Vagina (tissue), 2 donors: ENCODE measurements around the gene OLFM1. TPM values are rescaled to one million over a fixed set of nuclear protein-coding genes. Genes with fewer than 3 reads are reported as not detected.

Source experiments
- DNase-seq, 2 donors: peaks; one replicate each; pipeline ENCODE4 v3.0.0-alpha.2; 2017; ENCODE audit errors: extremely low spot score in 2 of 2
- H3K27ac ChIP-seq: fragments of 200-600 bp; sonication (generic); one replicate; pipeline ENCODE4 v1.5.1; 2019
- H3K27me3 ChIP-seq: fragments of 200-600 bp; sonication (generic); one replicate; pipeline ENCODE4 v1.5.1; 2019
- H3K36me3 ChIP-seq, 2 donors: fragments of 200-600 bp; sonication (generic); one replicate each; pipeline ENCODE4 v1.5.1; 2017 to 2019
- H3K4me1 ChIP-seq: fragments of 200-600 bp; sonication (generic); one replicate; pipeline ENCODE4 v1.5.1; 2019
- H3K4me3 ChIP-seq, 2 donors: fragments of 200-600 bp; sonication (generic); 1 replicate in 1 of 2; 2 replicates in 1 of 2; pipeline ENCODE4 v1.5.1; 2016 to 2019
- H3K9me3 ChIP-seq: fragments of 200-600 bp; sonication (generic); one replicate; pipeline ENCODE4 v1.5.1; 2019
- POLR2A ChIP-seq, 2 donors: fragments of 450-650 bp; IDR thresholded peaks; one replicate each; pipeline ENCODE4 v1.6.1; 2017; ENCODE audit warnings: antibody characterized with exemption in 2 of 2, mild to moderate bottlenecking in 2 of 2, moderate library complexity in 2 of 2
- POLR2AphosphoS5 ChIP-seq, 2 donors: sonication (generic); formaldehyde crosslinking; IDR thresholded peaks; one replicate each; pipeline ENCODE4 v1.9.0; 2017; ENCODE audit warnings: antibody characterized with exemption in 2 of 2, mild to moderate bottlenecking in 2 of 2, low read depth in 1 of 2; ENCODE audit not compliant: insufficient read depth in 1 of 2
- intact Hi-C: fragments of 100-400 bp; cut with DNase I; formaldehyde crosslinking; loops from one replicate; pipeline ENCODE4 v1.15.1; 2023
- total RNA-seq: library from RNA; depleted of rRNA; stranded (reverse); fragments of >200 nt; gene quantifications from one replicate; pipeline ENCODE4 v1.2.3, GENCODE V29; 2016
- TF ChIP-seq, protein P1 (sequence below), 3 experiments: fragments of 450-650 bp in 2 of 3; fragments of 200-600 bp in 1 of 3; sonication (generic) in 1 of 3; IDR thresholded peaks; one replicate each; pipeline ENCODE4 v1.5.1; 2017 to 2019; ENCODE audit warnings: antibody characterized with exemption in 3 of 3, mild to moderate bottlenecking in 2 of 3, moderate library complexity in 2 of 3

Gene OLFM1
- total RNA-seq, 1 donor from 2014 or later: 39.0 TPM

DNA sequence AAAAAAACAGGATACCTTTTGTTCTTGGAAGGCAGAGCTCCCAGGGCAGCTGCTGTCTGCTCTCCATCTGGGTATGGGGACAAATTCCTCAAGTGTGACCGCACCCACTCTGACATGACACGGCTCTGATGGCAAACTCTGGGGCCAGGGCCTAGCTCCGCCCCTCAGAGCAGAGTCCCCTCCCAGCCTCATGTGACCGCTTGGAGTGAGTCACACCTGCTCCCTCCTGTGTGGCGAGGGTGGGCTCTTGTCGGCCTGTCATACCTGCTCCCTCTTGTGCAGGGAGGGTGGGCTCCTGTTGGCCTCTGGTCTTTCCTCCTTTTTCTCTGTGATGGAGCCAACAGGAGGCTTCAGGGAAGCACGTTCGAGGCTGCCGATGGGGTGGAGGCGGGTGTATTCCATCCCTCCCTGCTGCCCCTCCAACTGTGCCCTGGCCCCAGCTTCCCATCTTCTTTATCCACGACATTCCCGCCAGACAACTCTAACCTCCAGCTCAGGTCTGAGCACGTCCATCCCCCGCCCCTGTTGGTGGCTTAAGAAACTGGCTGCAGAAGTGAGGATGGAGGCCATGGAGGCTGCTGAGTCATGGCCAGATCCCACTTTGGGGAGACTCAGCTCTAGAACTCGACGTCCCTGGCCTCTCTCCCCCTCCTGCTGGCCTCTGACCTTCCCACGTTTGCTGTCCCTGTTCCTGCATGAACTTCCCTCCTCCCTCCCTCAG, 65.3 kb downstream of the OLFM1 start:
- TF ChIP-seq, protein P1, sequence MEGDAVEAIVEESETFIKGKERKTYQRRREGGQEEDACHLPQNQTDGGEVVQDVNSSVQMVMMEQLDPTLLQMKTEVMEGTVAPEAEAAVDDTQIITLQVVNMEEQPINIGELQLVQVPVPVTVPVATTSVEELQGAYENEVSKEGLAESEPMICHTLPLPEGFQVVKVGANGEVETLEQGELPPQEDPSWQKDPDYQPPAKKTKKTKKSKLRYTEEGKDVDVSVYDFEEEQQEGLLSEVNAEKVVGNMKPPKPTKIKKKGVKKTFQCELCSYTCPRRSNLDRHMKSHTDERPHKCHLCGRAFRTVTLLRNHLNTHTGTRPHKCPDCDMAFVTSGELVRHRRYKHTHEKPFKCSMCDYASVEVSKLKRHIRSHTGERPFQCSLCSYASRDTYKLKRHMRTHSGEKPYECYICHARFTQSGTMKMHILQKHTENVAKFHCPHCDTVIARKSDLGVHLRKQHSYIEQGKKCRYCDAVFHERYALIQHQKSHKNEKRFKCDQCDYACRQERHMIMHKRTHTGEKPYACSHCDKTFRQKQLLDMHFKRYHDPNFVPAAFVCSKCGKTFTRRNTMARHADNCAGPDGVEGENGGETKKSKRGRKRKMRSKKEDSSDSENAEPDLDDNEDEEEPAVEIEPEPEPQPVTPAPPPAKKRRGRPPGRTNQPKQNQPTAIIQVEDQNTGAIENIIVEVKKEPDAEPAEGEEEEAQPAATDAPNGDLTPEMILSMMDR (IDR thresholded peaks at IDR 0.05): no peak
- TF ChIP-seq POLR2A (IDR thresholded peaks at IDR 0.05) (no peak), POLR2AphosphoS5 (IDR thresholded peaks at IDR 0.05; ENCODE audit: insufficient read depth in 1 of 2, low read depth in 1 of 2) (no peak)
- H3K4me3 ChIP-seq: no peak overlapping the region
- H3K4me1 ChIP-seq: no peaks in the 10 kb centered on the region
- intact Hi-C loops: no loop called here
- H3K36me3 ChIP-seq: no peaks in the 10 kb centered on the region
- no peaks in the 10 kb centered on the region for H3K9me3 ChIP-seq
- no peak overlapping the region for H3K27ac ChIP-seq
- DNase-seq: no peak
- no peaks in the 10 kb centered on the region for H3K27me3 ChIP-seq

DNA sequence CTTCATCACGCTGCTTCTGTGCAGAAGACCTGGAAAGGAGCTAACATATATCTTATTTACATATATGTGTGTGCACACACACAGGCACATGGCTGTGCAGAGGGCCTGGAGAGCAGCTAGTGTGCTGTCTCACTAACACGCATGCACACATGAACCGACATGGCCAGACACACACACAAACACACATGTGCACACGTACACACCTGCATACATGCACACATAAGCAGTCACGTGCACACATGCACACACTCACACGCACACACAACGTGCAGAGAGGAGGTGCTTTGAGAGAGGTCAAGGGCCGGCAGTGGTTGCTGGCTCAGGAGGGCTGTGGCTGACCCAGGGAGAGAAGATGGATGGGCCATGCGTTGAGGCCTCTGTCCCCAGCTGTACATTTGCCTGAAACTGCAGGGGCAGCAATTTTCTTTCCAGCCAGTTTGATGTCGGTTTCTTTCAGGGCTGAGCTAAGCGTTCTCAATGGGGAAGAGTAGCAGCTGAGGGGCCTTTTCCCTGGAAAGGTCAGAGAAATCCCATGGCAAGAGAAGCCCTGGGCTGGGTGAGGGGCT, 66.7 kb downstream of the OLFM1 start:
- no peak for DNase-seq
- intact Hi-C loops: no loop called here
- TF ChIP-seq POLR2AphosphoS5 (IDR thresholded peaks at IDR 0.05; ENCODE audit: insufficient read depth in 1 of 2, low read depth in 1 of 2) (no peak), POLR2A (IDR thresholded peaks at IDR 0.05) (no peak)
- TF ChIP-seq, protein P1 (IDR thresholded peaks at IDR 0.05): no peak

DNA sequence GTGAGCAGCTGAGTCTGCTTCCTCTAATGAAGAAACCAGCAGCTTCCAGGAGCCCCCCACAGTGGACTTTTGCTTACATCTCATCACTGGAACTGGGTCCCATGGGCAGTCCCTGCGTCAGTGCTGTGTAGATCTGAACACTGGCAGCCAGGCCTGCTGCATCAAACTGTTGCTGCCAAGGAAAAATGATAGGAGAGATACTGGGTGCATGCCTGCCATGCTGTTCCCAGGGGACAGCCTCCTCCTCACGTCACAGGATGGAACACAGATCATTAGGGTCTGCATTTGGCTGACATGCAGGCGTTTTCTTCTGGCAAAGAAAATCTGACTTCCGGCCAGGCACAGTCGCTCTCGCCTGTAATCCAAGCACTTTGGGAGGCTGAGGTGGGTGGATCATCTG, 67.9 kb downstream of the OLFM1 start:
- Histone ChIP-seq H3K4me1 (no peaks in the 10 kb centered on the region), H3K4me3 (no peak overlapping the region), H3K27me3 (no peaks in the 10 kb centered on the region), H3K9me3 (no peaks in the 10 kb centered on the region), H3K36me3 (no peaks in the 10 kb centered on the region), H3K27ac (no peak overlapping the region)
- no peak for TF ChIP-seq POLR2AphosphoS5 (IDR thresholded peaks at IDR 0.05; ENCODE audit: insufficient read depth in 1 of 2, low read depth in 1 of 2)
- TF ChIP-seq, protein P1 (IDR thresholded peaks at IDR 0.05): no peak
- no peak for TF ChIP-seq POLR2A (IDR thresholded peaks at IDR 0.05)
- intact Hi-C loops: no loop called here
- DNase-seq: no peak

More for the DNA sequence above, 66.7 kb downstream of the OLFM1 start:
- H3K4me3 ChIP-seq: no peak overlapping the region
- H3K9me3 ChIP-seq: no peaks in the 10 kb centered on the region
- no peaks in the 10 kb centered on the region for H3K4me1 ChIP-seq
- H3K36me3 ChIP-seq: no peaks in the 10 kb centered on the region
- no peaks in the 10 kb centered on the region for H3K27me3 ChIP-seq
- no peak overlapping the region for H3K27ac ChIP-seq

DNA sequence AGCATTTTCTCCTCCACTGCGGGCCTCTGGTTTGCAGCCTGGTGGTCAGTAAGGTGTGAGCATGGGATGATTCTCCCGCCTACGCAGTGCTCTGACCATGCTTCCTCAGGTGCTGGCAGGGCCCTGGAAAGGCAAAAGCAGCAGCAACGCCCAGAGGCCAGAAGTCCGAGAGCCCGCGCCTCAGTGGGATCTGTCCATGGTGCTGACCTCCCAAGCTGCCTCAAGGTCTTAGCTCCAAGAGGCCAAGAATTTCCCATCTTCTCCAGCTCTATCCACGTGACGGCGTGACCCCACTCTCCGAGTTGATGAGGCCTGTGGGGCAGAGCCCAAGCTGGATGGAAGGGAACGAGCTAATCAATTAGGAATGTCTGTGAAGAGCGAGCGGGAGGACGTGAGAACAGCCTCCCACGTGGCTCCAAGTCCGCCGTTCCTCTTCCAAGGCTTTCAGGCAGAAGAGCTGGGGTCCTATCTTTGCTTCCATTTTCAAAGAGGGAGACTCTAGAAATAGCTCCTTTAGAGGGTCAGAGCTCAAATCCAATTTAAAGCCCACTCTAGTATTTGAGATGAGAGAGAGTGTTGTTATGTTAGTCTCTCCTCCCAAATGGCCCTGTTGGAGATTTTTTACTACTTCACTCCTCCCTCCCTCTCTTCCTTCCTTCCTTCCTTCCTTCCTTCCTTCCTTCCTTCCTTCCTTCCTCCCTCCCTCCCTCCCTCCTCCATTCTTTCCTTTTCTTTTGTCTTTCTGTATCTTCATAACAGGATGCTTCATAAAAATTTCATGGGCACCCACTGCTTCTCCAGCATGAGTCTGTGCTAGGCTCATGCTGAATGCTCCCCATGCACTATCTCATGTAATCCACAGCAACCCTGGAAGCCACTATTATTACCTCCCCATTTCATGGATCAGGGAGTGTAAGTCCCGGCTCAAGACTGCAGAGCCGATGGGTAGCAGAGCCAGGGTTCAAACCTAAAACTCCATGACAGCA, 69.3 kb downstream of the OLFM1 start:
- intact Hi-C loops: no loop called here
- TF ChIP-seq POLR2A (IDR thresholded peaks at IDR 0.05) (no peak), POLR2AphosphoS5 (IDR thresholded peaks at IDR 0.05; ENCODE audit: insufficient read depth in 1 of 2, low read depth in 1 of 2) (no peak)
- TF ChIP-seq, protein P1 (IDR thresholded peaks at IDR 0.05): no peak
- Histone ChIP-seq H3K4me3 (no peak overlapping the region), H3K27ac (no peak overlapping the region), H3K36me3 (no peaks in the 10 kb centered on the region), H3K9me3 (no peaks in the 10 kb centered on the region), H3K27me3 (no peaks in the 10 kb centered on the region), H3K4me1 (no peaks in the 10 kb centered on the region)
- DNase-seq: no peak
